HG03159 (cell line): Measurements from ENCODE around the gene LEFTY2.
A peak's percentile ranks its signal among the peaks of the same experiment; 100 is the strongest.
"Not testable (repeated sequence)": the region's sequence is repeated elsewhere in the genome, so short reads cannot be mapped to it uniquely, and the experiment has no call there.

ENCODE experiments used
- ATAC-seq: cut with Tn5 transposase; IDR thresholded peaks from one replicate; pipeline ENCODE4 v1.9.1; 2021; ENCODE audit warnings: mild to moderate bottlenecking, moderate library complexity; ENCODE audit not compliant: unreplicated experiment

The LEFTY2 gene

GRCh38 chr1:225941187-225941941 lies at the start of gene LEFTY2:
Gene LEFTY2 (minus strand): TSS chr1:225941220. CDS start chr1:225941140, 80 bp downstream.
- ATAC-seq: no peak

DNA sequence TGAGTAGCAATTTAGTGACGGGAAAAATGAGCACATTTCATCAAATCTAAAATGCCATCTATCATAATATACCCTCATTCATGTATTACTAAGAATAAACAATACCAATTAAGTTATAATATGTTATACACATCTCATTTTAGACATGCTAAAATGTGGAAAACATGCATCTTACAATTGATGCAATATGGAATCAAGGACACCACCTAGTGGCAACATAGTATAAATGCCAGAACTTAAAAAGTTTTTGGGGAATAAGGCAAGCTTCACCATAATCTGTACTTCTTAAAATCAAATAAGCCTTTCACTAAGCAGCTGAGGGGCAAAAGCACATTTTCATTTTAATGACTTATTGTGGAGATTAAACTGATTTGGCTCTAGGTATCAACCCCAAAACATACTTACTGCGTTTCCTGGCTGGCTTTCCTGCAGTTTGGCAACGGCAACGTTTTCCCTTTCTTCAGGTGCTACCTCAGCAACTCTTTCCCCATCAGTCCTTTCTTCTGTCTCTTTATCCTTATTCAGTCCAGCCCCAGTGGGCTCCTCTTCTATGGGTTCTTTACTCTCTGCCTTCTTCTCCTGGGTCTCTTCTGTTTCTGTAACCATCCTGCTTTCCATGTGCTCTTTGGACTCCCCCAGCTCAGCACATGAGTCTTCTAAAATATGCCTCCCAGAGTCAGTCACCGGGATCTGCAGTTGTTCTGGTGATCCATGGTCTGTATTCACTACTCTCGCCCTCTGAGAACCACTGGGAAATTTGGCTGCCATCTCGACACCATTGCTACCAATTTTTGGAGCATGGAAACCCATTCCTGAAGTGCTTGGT lies 46.7 kb upstream of the LEFTY2 start:
- no peak for ATAC-seq

- ATAC-seq: no peak
Observed at GRCh38 chr1:225981714-225982113, 40.7 kb upstream of the LEFTY2 start.

DNA sequence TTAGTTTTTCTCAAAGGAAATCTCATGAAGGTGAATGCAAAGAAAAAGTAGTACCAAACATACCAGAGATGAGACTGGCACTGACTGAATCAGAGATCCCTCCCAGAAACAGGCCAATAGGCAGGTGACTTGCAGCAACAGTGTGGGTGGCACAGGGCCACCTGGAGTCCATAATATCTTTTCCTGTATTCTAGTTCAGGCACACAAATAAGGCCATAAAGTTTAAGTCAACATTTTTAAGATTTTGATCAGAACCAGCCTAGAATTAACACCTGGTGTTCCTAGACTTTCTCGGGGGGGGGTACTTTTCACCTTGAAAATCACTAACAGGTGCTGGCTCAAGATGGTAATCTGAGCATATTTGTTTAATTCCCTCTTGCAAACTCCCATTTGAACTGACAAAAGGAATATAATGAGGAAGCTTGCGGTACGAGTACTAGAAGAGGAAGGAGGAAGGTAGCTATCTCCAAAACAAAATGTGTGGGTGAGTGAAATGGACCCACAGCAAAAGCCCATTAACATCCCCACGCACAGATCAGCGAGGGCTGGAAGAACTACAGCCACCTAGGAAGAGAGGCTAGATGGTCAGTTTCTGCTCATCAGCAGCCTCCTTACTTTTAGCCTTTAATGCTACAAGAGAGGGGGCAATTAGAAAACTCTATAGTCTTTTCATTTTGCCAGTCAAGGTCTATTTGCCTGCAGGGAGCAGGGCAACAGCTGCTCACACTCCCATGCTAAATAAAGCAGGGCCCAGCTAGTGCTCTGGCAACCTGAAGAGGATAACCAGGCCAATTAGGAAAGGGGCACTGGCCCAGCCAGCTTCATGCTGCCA lies 39.2 kb upstream of the LEFTY2 start:
- ATAC-seq: no peak

- no peak for ATAC-seq
Observed at GRCh38 chr1:225979421-225979820, 38.4 kb upstream of the LEFTY2 start.

GRCh38 chr1:225977937-225978748 lies 37.1 kb upstream of the LEFTY2 start:
- ATAC-seq: no peak

DNA sequence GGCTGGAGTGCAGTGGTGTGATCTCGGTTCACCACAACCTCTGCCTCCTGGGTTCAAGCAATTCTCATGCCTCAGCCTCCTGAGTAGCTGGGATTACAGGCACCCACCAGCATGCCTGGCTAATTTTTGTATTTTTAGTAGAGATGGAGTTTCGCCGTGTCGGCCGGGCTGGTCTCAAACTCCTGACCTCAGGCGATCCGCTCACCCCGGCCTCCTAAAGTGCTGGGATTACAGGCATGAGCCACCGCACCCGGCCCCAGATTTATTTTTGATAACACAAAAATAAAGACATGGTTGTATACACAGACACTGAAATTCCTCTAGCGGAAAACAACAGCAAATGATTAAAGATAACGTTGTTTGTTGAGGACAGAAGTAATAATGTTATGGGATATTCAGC lies 34.1 kb upstream of the LEFTY2 start:
- not testable (repeated sequence) for ATAC-seq

GRCh38 chr1:225974454-225974853 lies 33.4 kb upstream of the LEFTY2 start:
- no peak for ATAC-seq

- ATAC-seq: no peak
Observed at GRCh38 chr1:225973158-225973557, 32.1 kb upstream of the LEFTY2 start.

DNA sequence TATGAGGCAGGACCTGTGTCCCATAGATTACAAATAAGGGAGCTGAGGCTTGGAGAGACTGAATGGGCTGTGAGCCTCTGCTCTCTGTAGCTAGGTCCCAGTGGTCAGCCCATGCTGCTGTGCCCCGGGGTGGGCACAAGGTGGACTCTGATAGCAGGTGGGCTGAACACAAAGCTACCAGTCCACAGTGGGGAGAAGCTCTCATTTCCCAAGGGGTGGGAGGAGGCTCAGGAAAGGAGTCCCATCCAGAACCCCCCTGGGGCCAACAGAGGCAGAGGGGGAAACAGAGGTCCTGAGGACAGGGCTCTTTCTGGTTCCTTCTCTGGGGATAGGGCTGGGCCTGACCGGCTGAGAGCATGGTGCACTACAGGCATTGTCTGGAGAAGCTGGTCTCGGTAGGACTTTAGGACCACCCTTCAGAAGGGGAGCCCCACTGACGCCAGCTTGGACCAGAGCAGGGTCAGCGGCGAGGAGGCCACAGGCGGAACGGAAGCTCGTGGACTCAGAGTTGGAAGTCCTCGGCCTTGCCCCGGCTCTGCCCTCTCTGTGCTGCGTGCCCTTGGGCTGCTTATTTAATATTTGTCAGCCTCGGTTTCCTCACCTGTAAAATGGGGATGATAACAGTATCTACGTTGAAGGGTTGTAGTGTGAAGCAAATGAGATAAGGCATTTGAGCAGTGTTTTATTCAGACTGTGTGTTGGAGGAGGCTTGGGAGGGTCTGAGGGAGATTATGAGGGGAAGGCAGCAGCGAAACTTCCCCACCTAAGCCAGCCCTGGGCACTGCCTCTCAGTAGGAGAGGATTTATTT lies 31.5 kb upstream of the LEFTY2 start:
- no peak for ATAC-seq

DNA sequence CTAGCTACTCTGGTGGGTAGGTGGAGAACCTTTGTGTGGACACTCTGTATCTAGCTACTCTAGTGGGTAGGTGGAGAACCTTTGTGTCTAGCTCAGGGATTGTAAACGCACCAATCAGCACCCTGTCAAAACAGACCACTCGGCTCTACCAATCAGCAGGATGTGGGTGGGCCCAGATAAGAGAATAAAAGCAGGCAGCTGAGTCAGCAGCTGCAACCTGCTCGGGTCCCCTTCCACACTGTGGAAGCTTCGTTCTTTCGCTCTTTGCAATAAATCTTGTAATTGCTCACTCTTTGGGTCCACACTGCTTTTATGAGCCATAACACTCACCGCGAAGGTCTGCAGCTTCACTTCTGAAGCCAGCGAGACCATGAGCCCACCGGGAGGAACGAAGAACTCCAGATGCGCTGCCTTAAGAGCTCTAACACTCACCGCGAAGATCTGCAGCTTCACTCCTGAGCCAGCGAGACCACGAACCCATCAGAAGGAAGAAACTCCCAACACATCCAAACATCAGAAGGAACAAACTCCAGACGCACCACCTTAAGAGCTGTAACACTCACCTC lies 29.7 kb upstream of the LEFTY2 start:
- ATAC-seq: not testable (repeated sequence)

DNA sequence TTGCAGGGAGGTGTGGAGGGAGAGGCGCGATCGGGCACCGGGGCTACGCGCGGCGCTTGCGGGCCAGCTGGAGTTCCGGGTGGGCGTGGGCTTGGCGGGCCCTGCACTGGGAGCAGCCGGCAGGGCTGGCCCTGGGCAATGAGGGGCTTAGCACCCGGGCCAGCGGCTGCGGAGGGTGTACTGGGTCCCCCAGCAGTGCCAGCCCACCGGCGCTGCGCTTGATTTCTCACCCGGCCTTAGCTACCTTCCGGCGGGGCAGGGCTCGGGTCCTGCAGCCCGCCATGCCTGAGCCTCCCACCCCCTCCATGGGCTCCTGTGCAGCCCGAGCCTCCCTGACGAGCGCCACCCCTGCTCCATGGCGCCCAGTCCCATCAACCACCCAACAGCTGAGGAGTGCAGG lies 28.7 kb upstream of the LEFTY2 start:
- ATAC-seq: not testable (repeated sequence)

DNA sequence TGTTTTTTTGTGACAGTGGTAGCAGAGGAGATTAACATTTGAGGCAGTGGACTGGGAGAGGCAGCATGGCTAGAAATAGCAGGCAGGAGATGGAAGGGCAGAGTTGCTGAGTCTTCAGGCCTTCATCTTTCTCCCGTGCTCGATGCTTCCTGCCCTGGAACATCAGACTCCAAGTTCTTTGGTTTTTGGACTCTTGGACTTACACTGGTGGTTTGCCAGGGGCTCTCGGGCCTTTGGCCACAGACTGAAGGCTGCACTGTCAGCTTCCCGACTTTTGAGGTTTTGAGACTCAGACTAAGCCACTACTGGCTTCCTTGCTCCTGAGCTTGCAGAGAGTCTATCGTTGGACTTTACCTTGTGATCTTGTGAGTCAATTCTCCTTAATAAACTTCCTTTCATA lies 24.2 kb upstream of the LEFTY2 start:
- ATAC-seq: no peak

DNA sequence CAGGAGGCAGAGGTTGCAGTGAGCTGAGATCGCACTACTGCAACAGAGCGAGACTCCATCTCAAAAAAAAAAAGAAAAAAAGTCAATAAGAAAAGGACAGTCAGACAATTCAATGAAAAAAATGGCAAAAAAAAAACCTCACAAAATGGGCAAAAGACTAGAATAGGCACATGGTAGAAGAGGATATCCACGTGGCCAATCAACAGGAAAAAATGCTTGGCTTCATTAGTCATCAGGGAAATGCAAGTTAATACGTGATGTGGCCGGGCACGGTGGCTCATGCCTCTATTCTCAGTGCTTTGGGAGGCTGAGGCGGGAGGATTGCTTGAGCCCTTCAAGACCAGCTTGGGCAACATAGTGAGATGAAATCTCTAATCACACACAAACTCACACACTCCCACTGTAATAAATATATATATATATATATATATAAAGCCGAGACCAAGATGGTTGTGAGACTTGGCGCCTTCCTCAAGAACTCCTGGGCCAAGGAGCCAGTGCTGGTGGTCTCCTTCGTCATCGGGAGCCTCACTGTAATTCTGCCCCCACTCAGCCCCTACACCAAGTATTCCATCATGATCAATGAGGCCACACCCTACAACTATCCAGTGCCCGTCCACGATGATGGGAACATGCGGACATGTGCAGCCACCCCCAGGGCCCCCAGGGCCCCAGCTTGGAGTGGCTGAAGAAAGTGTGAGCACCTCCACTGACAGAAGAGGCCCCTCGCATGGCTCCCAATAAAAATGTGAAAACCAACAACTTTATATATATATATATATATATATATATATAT lies 22.9 kb upstream of the LEFTY2 start:
- no peak for ATAC-seq

DNA sequence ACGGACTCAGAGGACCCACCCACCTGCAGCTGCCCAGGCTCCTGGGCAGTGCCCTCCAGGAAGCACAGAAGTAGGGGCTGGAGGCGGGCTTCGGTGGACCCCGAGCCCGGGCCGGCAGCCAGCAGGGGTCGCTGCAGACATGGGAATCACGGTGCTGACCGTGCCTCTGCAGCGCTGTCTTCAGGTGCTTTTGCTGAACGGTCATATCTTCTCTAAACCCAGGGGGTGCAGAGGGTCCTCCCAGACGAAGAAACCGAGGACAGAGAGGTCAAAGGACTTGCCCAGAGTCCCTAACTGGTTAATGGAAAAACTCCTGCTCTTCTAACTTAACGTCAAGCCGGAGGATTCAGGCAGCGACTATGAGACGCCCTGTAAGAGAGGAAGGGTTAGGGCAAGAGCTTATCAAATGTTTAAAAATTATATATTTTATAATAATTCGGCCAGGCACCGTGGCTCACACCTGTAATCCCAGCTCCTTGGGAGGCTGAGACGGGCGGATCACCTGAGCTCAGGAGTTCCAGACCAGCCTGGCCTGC lies 21.5 kb upstream of the LEFTY2 start:
- peak; percentile 83 for ATAC-seq

- ATAC-seq: no peak
Observed at GRCh38 chr1:225961659-225962439, 20.8 kb upstream of the LEFTY2 start.

GRCh38 chr1:225958041-225958440 lies 17.0 kb upstream of the LEFTY2 start:
- ATAC-seq: no peak
